SK-N-SH treated with all-trans-retinoic acid at 6 μM for 48 hours (cell line): ENCODE data around the gene CHST15.

Source experiments
- CSDC2 ChIP-seq: fragments of 250-450 bp; sonication (Bioruptor Pico); IDR thresholded peaks from 2 replicates; pipeline ENCODE4 v1.5.0; 2020; ENCODE audit warnings: mild to moderate bottlenecking, moderate library complexity
- CSRNP3 ChIP-seq: fragments of 250-450 bp; sonication (Bioruptor Pico); IDR thresholded peaks from 2 replicates; pipeline ENCODE4 v1.5.1; 2021; ENCODE audit warnings: mild to moderate bottlenecking, moderate library complexity
- ESRRG ChIP-seq: fragments of 250-450 bp; sonication (Bioruptor Pico); IDR thresholded peaks from 2 replicates; pipeline ENCODE4 v1.6.1; 2021; ENCODE audit warnings: mild to moderate bottlenecking
- ISL1 ChIP-seq: fragments of 250-450 bp; sonication (Bioruptor Pico); IDR thresholded peaks from 2 replicates; pipeline ENCODE4 v2.1.2; 2022; ENCODE audit warnings: mild to moderate bottlenecking, moderate library complexity
- RARB ChIP-seq: fragments of 250-450 bp; sonication (Bioruptor Pico); IDR thresholded peaks from 2 replicates; pipeline ENCODE4 v1.8.0; 2021; ENCODE audit warnings: mild to moderate bottlenecking, moderate library complexity
- TCF4 ChIP-seq: fragments of 250-450 bp; sonication (Bioruptor Pico); IDR thresholded peaks from 2 replicates; pipeline ENCODE4 v1.8.0; 2021; ENCODE audit warnings: mild to moderate bottlenecking, moderate library complexity, borderline replicate concordance
- TOX ChIP-seq: fragments of 250-450 bp; sonication (Bioruptor Pico); IDR thresholded peaks from 2 replicates; pipeline ENCODE4 v1.8.0; 2021; ENCODE audit warnings: mild to moderate bottlenecking, moderate library complexity, borderline replicate concordance
- ZC3H10 ChIP-seq: fragments of 250-450 bp; sonication (Bioruptor Pico); IDR thresholded peaks from 2 replicates; pipeline ENCODE4 v1.5.1; 2021; ENCODE audit warnings: mild to moderate bottlenecking, moderate library complexity
- ZFP3 ChIP-seq: fragments of 250-450 bp; sonication (Bioruptor Pico); IDR thresholded peaks from 2 replicates; pipeline ENCODE4 v1.5.0; 2020; ENCODE audit warnings: mild to moderate bottlenecking, moderate library complexity
- ZFP30 ChIP-seq: fragments of 450-650 bp; formaldehyde crosslinking; IDR thresholded peaks from 2 replicates; pipeline ENCODE4 v1.5.0; 2022; ENCODE audit warnings: mild to moderate bottlenecking, moderate library complexity
- TF ChIP-seq, protein P1 (sequence below): fragments of 250-450 bp; sonication (Bioruptor Pico); IDR thresholded peaks from 2 replicates; pipeline ENCODE4 v1.8.0; 2020; ENCODE audit warnings: mild to moderate bottlenecking, moderate library complexity, borderline replicate concordance
- TF ChIP-seq, protein P2 (sequence below): fragments of 250-450 bp; sonication (Bioruptor Pico); IDR thresholded peaks from 2 replicates; pipeline ENCODE4 v1.5.0; 2020; ENCODE audit warnings: mild to moderate bottlenecking, moderate library complexity
- TF ChIP-seq, protein P3 (sequence below): fragments of 250-450 bp; sonication (Bioruptor Pico); IDR thresholded peaks from 2 replicates; pipeline ENCODE4 v1.8.0; 2021; ENCODE audit warnings: low read depth, mild to moderate bottlenecking, moderate library complexity, borderline replicate concordance

DNA sequence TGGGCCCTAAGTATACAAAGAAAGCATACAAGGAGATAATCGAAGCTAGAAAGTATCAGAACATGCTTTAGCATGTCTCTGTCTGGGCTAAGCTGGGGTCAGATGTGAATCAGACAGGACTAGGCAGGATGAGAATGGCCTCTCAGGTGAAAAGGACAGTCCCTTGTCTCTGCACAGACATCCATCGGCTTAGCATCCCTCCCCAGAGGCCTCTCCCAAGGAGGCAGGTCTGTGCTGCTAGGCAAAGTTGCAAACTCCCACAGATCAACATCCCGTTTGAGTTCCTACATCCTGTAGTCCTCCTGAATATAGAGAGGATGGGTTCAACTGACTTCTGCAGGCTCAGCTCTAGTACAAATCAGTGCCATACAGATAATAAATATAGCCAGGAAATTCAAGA is 24.5 kb downstream of the CHST15 start:
- TF ChIP-seq RARB (no peak), ZC3H10 (no peak), CSRNP3 (CRISPR knock-in tag) (no peak), ZFP3 (no peak), TCF4 (no peak), ESRRG (CRISPR knock-in tag) (no peak), ZFP30 (CRISPR knock-in tag) (no peak), TOX (CRISPR knock-in tag) (no peak), CSDC2 (CRISPR knock-in tag) (no peak), ISL1 (CRISPR knock-in tag) (no peak)
- TF ChIP-seq, protein P1, sequence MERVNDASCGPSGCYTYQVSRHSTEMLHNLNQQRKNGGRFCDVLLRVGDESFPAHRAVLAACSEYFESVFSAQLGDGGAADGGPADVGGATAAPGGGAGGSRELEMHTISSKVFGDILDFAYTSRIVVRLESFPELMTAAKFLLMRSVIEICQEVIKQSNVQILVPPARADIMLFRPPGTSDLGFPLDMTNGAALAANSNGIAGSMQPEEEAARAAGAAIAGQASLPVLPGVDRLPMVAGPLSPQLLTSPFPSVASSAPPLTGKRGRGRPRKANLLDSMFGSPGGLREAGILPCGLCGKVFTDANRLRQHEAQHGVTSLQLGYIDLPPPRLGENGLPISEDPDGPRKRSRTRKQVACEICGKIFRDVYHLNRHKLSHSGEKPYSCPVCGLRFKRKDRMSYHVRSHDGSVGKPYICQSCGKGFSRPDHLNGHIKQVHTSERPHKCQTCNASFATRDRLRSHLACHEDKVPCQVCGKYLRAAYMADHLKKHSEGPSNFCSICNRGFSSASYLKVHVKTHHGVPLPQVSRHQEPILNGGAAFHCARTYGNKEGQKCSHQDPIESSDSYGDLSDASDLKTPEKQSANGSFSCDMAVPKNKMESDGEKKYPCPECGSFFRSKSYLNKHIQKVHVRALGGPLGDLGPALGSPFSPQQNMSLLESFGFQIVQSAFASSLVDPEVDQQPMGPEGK (CRISPR knock-in tag), result no peak
- TF ChIP-seq, protein P2, sequence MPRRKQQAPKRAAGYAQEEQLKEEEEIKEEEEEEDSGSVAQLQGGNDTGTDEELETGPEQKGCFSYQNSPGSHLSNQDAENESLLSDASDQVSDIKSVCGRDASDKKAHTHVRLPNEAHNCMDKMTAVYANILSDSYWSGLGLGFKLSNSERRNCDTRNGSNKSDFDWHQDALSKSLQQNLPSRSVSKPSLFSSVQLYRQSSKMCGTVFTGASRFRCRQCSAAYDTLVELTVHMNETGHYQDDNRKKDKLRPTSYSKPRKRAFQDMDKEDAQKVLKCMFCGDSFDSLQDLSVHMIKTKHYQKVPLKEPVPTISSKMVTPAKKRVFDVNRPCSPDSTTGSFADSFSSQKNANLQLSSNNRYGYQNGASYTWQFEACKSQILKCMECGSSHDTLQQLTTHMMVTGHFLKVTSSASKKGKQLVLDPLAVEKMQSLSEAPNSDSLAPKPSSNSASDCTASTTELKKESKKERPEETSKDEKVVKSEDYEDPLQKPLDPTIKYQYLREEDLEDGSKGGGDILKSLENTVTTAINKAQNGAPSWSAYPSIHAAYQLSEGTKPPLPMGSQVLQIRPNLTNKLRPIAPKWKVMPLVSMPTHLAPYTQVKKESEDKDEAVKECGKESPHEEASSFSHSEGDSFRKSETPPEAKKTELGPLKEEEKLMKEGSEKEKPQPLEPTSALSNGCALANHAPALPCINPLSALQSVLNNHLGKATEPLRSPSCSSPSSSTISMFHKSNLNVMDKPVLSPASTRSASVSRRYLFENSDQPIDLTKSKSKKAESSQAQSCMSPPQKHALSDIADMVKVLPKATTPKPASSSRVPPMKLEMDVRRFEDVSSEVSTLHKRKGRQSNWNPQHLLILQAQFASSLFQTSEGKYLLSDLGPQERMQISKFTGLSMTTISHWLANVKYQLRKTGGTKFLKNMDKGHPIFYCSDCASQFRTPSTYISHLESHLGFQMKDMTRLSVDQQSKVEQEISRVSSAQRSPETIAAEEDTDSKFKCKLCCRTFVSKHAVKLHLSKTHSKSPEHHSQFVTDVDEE, result no peak
- TF ChIP-seq, protein P3, sequence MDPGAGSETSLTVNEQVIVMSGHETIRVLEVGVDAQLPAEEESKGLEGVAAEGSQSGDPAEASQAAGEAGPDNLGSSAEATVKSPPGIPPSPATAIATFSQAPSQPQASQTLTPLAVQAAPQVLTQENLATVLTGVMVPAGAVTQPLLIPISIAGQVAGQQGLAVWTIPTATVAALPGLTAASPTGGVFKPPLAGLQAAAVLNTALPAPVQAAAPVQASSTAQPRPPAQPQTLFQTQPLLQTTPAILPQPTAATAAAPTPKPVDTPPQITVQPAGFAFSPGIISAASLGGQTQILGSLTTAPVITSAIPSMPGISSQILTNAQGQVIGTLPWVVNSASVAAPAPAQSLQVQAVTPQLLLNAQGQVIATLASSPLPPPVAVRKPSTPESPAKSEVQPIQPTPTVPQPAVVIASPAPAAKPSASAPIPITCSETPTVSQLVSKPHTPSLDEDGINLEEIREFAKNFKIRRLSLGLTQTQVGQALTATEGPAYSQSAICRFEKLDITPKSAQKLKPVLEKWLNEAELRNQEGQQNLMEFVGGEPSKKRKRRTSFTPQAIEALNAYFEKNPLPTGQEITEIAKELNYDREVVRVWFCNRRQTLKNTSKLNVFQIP, result no peak
